GM18873 (cell line): Measurements from ENCODE around the gene CEP97.
A peak's percentile ranks its signal among the peaks of the same experiment; 100 is the strongest.
"Not testable (repeated sequence)": the region's sequence is repeated elsewhere in the genome, so short reads cannot be mapped to it uniquely, and the experiment has no call there.

ENCODE experiments used
- ATAC-seq: cut with Tn5 transposase; IDR thresholded peaks from one replicate; pipeline ENCODE4 v1.9.1; 2021; ENCODE audit warnings: mild to moderate bottlenecking, moderate library complexity, moderate number of reproducible peaks; ENCODE audit not compliant: unreplicated experiment, low FRiP score

CEP97 gene

GRCh38 chr3:101724329-101725193 lies at the start of gene CEP97:
Gene CEP97 (plus strand): TSS chr3:101724614. CDS start chr3:101724677, 63 bp downstream.
- ATAC-seq, result peak; percentile 81

GRCh38 chr3:101675709-101676215 lies 48.7 kb upstream of the CEP97 start:
- no peak for ATAC-seq

GRCh38 chr3:101676216-101676764 lies 48.1 kb upstream of the CEP97 start:
- peak; percentile 75 for ATAC-seq

GRCh38 chr3:101676765-101677435 lies 47.5 kb upstream of the CEP97 start, which contains the start of gene ZBTB11:
Gene ZBTB11 (minus strand): TSS chr3:101677132. CDS start chr3:101676914, 218 bp downstream.
- peak; percentile 82 for ATAC-seq

GRCh38 chr3:101677436-101678286 lies 46.8 kb upstream of the CEP97 start:
- no peak for ATAC-seq

- ATAC-seq, result not testable (repeated sequence)
Measured at GRCh38 chr3:101678837-101679236, 45.6 kb upstream of the CEP97 start.

- no peak for ATAC-seq
Measured at GRCh38 chr3:101680466-101680865, 43.9 kb upstream of the CEP97 start.

- ATAC-seq, result no peak
Measured at GRCh38 chr3:101685050-101685400, 39.4 kb upstream of the CEP97 start.

GRCh38 chr3:101685870-101686307 lies 38.5 kb upstream of the CEP97 start:
- peak; percentile 7 for ATAC-seq

- no peak for ATAC-seq
Measured at GRCh38 chr3:101687142-101687931, 37.1 kb upstream of the CEP97 start.

GRCh38 chr3:101689286-101689685 lies 35.1 kb upstream of the CEP97 start:
- no peak for ATAC-seq

- ATAC-seq, result peak; percentile 39
Measured at GRCh38 chr3:101690972-101691371, 33.4 kb upstream of the CEP97 start.

- ATAC-seq, result not testable (repeated sequence)
Measured at GRCh38 chr3:101691685-101692671, 32.4 kb upstream of the CEP97 start.

GRCh38 chr3:101693540-101693939 lies 30.9 kb upstream of the CEP97 start:
- peak; percentile 76 for ATAC-seq

GRCh38 chr3:101694836-101695235 lies 29.6 kb upstream of the CEP97 start:
- not testable (repeated sequence) for ATAC-seq

GRCh38 chr3:101695779-101696372 lies 28.5 kb upstream of the CEP97 start:
- ATAC-seq, result no peak

GRCh38 chr3:101701696-101702634 lies 22.4 kb upstream of the CEP97 start:
- no peak for ATAC-seq
